ENCODE data around the gene ARID3C. TPM values are rescaled to one million over a fixed set of nuclear protein-coding genes. Genes with fewer than 3 reads are reported as not detected.

The ARID3C gene
- total and polyA plus RNA-seq, 10 of the 15 experiments (the other 5 are each of a cell fraction or from before 2014, with no cell fraction given) = not detected

GRCh38 chr9:34659592-34660253 is 30.9 kb upstream of the ARID3C start:
- POLR2A ChIA-PET = no interaction called here
- H3K9ac ChIP-seq (ENCODE audit: control insufficient read depth, insufficient read depth, low read length) = no peak overlapping the region

GRCh38 chr9:34658461-34658860 is 29.6 kb upstream of the ARID3C start:
- ChIA-PET CTCF (no interaction called here), RAD21 (ENCODE audit: unreplicated experiment) (no interaction called here), SMC1A (ENCODE audit: uncharacterized antibody, unreplicated experiment) (no interaction called here), POLR2A (no interaction called here)
- in situ Hi-C loops (cut with MboI) (no loop called here), intact Hi-C loops (cut with micrococcal nuclease; ENCODE audit: unreplicated experiment) (no loop called here)
- H3K79me2 ChIP-seq (ENCODE audit: control insufficient read depth, insufficient read depth, low read length) = no peaks in the 10 kb centered on the region
- no TSS peak for BruUV-seq (replicated peaks)
- 68% methylated on average over 14 of the region's 14 CpGs for WGBS (ENCODE audit: insufficient coverage, insufficient replicate concordance, low lambda C conversion rate, missing lambda C conversion rate)
- FAIRE-seq (no peak), ATAC-seq (no peak), DNase-seq (ENCODE audit: low read depth, low spot score) (no peak)
- H3K27me3 ChIP-seq (replicated peaks in 1 of 2; ENCODE audit: control insufficient read depth in 2 of 2, insufficient read depth in 2 of 2, low read length in 1 of 2) = no peaks in the 10 kb centered on the region
- no peaks in the 10 kb centered on the region for H3K9me3 ChIP-seq (replicated peaks; ENCODE audit: control insufficient read depth, insufficient read depth, low read length)
- H4K20me1 ChIP-seq (ENCODE audit: control insufficient read depth, insufficient read depth) = no peaks in the 10 kb centered on the region
- no peak overlapping the region for H3K4me2 ChIP-seq (ENCODE audit: control insufficient read depth, insufficient read depth)
- H3K4me3 ChIP-seq = no peak overlapping the region
- H2AFZ ChIP-seq (ENCODE audit: control insufficient read depth, low read depth, low read length) = no peak overlapping the region
- no peak overlapping the region for H3K9ac ChIP-seq (ENCODE audit: control insufficient read depth, insufficient read depth, low read length)
- peaks cover 4% of the 10 kb centered on the region; the same call in 1 of the 2 replicates for H3K4me1 ChIP-seq (ENCODE audit: control insufficient read depth, insufficient read depth, low read length)
- H3K27ac ChIP-seq (ENCODE audit: control insufficient read depth, insufficient read depth) = no peak overlapping the region
- no peak for TF ChIP-seq SMAD5 (IDR thresholded peaks at IDR 0.05; ENCODE audit: low read depth)
- TF ChIP-seq BHLHE40 (IDR thresholded peaks at IDR 0.05; ENCODE audit: borderline replicate concordance in 1 of 2, low read depth in 2 of 2, low read length in 1 of 2) = no peak
- TF ChIP-seq CHD2 (IDR thresholded peaks at IDR 0.05; ENCODE audit: borderline replicate concordance, low read depth, low read length) = no peak
- TF ChIP-seq NFYA (IDR thresholded peaks at IDR 0.05; ENCODE audit: borderline replicate concordance, low read depth, low read length) = no peak
- TF ChIP-seq HDGF (IDR thresholded peaks at IDR 0.05) = no peak
- TF ChIP-seq EED (IDR thresholded peaks at IDR 0.05; ENCODE audit: low read depth) = no peak
- H3K36me3 ChIP-seq (ENCODE audit: control insufficient read depth in 2 of 2, insufficient read depth in 2 of 2, low read length in 1 of 2) = no peaks in the 10 kb centered on the region

More at GRCh38 chr9:34659592-34660253, 30.9 kb upstream of the ARID3C start:
- DNase-seq (ENCODE audit: low read depth, low spot score) = no peak
- RAD21 ChIA-PET (ENCODE audit: unreplicated experiment) = interaction anchor here (1.3 kb wide), 1 partner anchor 43 kb away, joined by 3 read pairs; no protein-coding TSS in a partner anchor
- no peak for ATAC-seq
- H3K79me2 ChIP-seq (ENCODE audit: control insufficient read depth, insufficient read depth, low read length) = no peaks in the 10 kb centered on the region
- BruUV-seq (replicated peaks) = no TSS peak
- in situ Hi-C loops (cut with MboI) = no loop called here
- H3K27me3 ChIP-seq (replicated peaks in 1 of 2; ENCODE audit: control insufficient read depth in 2 of 2, insufficient read depth in 2 of 2, low read length in 1 of 2) = no peaks in the 10 kb centered on the region
- no peak overlapping the region for H2AFZ ChIP-seq (ENCODE audit: control insufficient read depth, low read depth, low read length)
- H3K27ac ChIP-seq (ENCODE audit: control insufficient read depth, insufficient read depth) = no peak overlapping the region
- CTCF ChIA-PET = interaction anchor here (1.2 kb wide), 1 partner anchor 42 kb away, joined by 3 read pairs; no protein-coding TSS in a partner anchor
- H3K36me3 ChIP-seq (ENCODE audit: control insufficient read depth in 2 of 2, insufficient read depth in 2 of 2, low read length in 1 of 2) = no peaks in the 10 kb centered on the region
- H3K4me3 ChIP-seq = no peak overlapping the region
- 76% methylated on average over 8 of the region's 8 CpGs for WGBS (ENCODE audit: insufficient coverage, insufficient replicate concordance, low lambda C conversion rate, missing lambda C conversion rate)
- no peaks in the 10 kb centered on the region for H3K9me3 ChIP-seq (replicated peaks; ENCODE audit: control insufficient read depth, insufficient read depth, low read length)
- 0 out of 2 replicates have a peak, but pooled peaks have one; percentile 63 for TF ChIP-seq TCF3 (IDR thresholded peaks at IDR 0.05; ENCODE audit: borderline replicate concordance, insufficient read depth, low read depth, low read length)
- TF ChIP-seq, protein P1, sequence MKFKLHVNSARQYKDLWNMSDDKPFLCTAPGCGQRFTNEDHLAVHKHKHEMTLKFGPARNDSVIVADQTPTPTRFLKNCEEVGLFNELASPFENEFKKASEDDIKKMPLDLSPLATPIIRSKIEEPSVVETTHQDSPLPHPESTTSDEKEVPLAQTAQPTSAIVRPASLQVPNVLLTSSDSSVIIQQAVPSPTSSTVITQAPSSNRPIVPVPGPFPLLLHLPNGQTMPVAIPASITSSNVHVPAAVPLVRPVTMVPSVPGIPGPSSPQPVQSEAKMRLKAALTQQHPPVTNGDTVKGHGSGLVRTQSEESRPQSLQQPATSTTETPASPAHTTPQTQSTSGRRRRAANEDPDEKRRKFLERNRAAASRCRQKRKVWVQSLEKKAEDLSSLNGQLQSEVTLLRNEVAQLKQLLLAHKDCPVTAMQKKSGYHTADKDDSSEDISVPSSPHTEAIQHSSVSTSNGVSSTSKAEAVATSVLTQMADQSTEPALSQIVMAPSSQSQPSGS (IDR thresholded peaks at IDR 0.05; ENCODE audit: low read length) = no peak
- no peak for FAIRE-seq
- peaks cover 8% of the 10 kb centered on the region for H3K4me1 ChIP-seq (ENCODE audit: control insufficient read depth, insufficient read depth, low read length)
- SMC1A ChIA-PET (ENCODE audit: uncharacterized antibody, unreplicated experiment) = no interaction called here
- H4K20me1 ChIP-seq (ENCODE audit: control insufficient read depth, insufficient read depth) = no peaks in the 10 kb centered on the region
- no peak overlapping the region for H3K4me2 ChIP-seq (ENCODE audit: control insufficient read depth, insufficient read depth)
- intact Hi-C loops (cut with micrococcal nuclease; ENCODE audit: unreplicated experiment) = no loop called here
